ENCODE measurements around the gene CD244.

Gene CD244

DNA sequence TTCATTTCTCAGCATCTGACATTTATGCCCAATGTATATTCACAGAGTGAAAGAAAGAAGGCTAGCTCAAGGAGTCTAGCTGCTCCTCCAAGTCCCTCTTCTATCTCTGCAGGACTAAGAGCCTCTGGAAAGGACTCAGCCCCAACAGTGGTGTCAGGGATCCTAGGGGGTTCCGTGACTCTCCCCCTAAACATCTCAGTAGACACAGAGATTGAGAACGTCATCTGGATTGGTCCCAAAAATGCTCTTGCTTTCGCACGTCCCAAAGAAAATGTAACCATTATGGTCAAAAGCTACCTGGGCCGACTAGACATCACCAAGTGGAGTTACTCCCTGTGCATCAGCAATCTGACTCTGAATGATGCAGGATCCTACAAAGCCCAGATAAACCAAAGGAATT is 63.0 kb downstream of the CD244 start:
- no peak for TF ChIP-seq EP300 (IDR thresholded peaks at IDR 0.05; ENCODE audit: borderline replicate concordance)
- no peak for TF ChIP-seq RAD21 (IDR thresholded peaks at IDR 0.05; ENCODE audit: low read depth)

DNA sequence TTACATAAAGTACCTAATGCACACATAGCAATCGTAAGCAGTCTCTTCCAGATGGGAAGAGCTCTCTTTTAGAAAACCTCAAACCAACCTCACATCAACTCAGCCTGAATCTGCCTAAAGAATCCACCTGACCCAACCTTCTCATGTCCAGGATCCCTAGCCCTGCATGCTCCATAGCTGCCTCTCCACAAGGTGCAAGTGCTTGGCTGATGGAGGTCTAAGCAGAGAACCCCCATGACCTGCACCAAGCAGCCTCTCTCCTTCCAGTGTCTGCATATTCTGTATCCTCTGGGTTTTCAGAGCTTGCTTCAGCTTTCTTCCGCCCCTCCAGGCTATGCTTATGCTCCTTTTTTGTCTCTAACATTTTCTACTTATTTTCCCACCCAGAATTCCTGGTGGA is 64.2 kb downstream of the CD244 start:
- TF ChIP-seq EGR1 (IDR thresholded peaks at IDR 0.05) (no peak), EP300 (IDR thresholded peaks at IDR 0.05; ENCODE audit: borderline replicate concordance) (no peak), CEBPB (IDR thresholded peaks at IDR 0.05) (no peak), ZBTB7A (IDR thresholded peaks at IDR 0.05; ENCODE audit: low read depth) (no peak), FOXM1 (IDR thresholded peaks at IDR 0.05; ENCODE audit: borderline replicate concordance, low read depth) (no peak), TEAD4 (IDR thresholded peaks at IDR 0.05) (no peak), CREB1 (IDR thresholded peaks at IDR 0.05; ENCODE audit: low read depth) (no peak), RAD21 (IDR thresholded peaks at IDR 0.05; ENCODE audit: low read depth) (no peak), NFIC (IDR thresholded peaks at IDR 0.05) (no peak), TCF12 (IDR thresholded peaks at IDR 0.05; ENCODE audit: low read depth) (no peak), TAF1 (IDR thresholded peaks at IDR 0.05; ENCODE audit: low read depth) (no peak), YY1 (IDR thresholded peaks at IDR 0.05; ENCODE audit: low read depth) (no peak)
- TF ChIP-seq, protein P1, sequence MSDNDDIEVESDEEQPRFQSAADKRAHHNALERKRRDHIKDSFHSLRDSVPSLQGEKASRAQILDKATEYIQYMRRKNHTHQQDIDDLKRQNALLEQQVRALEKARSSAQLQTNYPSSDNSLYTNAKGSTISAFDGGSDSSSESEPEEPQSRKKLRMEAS (IDR thresholded peaks at IDR 0.05): no peak
- TF ChIP-seq, protein P2, sequence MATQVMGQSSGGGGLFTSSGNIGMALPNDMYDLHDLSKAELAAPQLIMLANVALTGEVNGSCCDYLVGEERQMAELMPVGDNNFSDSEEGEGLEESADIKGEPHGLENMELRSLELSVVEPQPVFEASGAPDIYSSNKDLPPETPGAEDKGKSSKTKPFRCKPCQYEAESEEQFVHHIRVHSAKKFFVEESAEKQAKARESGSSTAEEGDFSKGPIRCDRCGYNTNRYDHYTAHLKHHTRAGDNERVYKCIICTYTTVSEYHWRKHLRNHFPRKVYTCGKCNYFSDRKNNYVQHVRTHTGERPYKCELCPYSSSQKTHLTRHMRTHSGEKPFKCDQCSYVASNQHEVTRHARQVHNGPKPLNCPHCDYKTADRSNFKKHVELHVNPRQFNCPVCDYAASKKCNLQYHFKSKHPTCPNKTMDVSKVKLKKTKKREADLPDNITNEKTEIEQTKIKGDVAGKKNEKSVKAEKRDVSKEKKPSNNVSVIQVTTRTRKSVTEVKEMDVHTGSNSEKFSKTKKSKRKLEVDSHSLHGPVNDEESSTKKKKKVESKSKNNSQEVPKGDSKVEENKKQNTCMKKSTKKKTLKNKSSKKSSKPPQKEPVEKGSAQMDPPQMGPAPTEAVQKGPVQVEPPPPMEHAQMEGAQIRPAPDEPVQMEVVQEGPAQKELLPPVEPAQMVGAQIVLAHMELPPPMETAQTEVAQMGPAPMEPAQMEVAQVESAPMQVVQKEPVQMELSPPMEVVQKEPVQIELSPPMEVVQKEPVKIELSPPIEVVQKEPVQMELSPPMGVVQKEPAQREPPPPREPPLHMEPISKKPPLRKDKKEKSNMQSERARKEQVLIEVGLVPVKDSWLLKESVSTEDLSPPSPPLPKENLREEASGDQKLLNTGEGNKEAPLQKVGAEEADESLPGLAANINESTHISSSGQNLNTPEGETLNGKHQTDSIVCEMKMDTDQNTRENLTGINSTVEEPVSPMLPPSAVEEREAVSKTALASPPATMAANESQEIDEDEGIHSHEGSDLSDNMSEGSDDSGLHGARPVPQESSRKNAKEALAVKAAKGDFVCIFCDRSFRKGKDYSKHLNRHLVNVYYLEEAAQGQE (IDR thresholded peaks at IDR 0.05; ENCODE audit: low read depth): no peak
- TF ChIP-seq, protein P3, sequence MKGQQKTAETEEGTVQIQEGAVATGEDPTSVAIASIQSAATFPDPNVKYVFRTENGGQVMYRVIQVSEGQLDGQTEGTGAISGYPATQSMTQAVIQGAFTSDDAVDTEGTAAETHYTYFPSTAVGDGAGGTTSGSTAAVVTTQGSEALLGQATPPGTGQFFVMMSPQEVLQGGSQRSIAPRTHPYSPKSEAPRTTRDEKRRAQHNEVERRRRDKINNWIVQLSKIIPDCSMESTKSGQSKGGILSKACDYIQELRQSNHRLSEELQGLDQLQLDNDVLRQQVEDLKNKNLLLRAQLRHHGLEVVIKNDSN (IDR thresholded peaks at IDR 0.05): no peak

- TF ChIP-seq CEBPB (IDR thresholded peaks at IDR 0.05): no peak
Measured at GRCh38 chr1:160797861-160798273, 64.8 kb downstream of the CD244 start.

- TF ChIP-seq, protein P3 (IDR thresholded peaks at IDR 0.05): no peak
- no peak for TF ChIP-seq NFIC (IDR thresholded peaks at IDR 0.05)
- TF ChIP-seq, protein P2 (IDR thresholded peaks at IDR 0.05; ENCODE audit: low read depth): no peak
- TF ChIP-seq CEBPB (IDR thresholded peaks at IDR 0.05): no peak
- TF ChIP-seq, protein P1 (IDR thresholded peaks at IDR 0.05): no peak
- no peak for TF ChIP-seq YY1 (IDR thresholded peaks at IDR 0.05; ENCODE audit: low read depth)
- TF ChIP-seq ZBTB7A (IDR thresholded peaks at IDR 0.05; ENCODE audit: low read depth): no peak
Measured at GRCh38 chr1:160797271-160797709, 65.4 kb downstream of the CD244 start.

GRCh38 chr1:160795951-160796383 is 66.7 kb downstream of the CD244 start, which contains the start of gene LY9:
LY9 (plus strand) TSS chr1:160796174; CDS start chr1:160796188, 14 bp downstream.
- TF ChIP-seq EP300 (IDR thresholded peaks at IDR 0.05; ENCODE audit: borderline replicate concordance): no peak
- no peak for TF ChIP-seq YY1 (IDR thresholded peaks at IDR 0.05; ENCODE audit: low read depth)
- TF ChIP-seq, protein P1 (IDR thresholded peaks at IDR 0.05): no peak
- no peak for TF ChIP-seq CREB1 (IDR thresholded peaks at IDR 0.05; ENCODE audit: low read depth)
- TF ChIP-seq ZBTB7A (IDR thresholded peaks at IDR 0.05; ENCODE audit: low read depth): no peak
- TF ChIP-seq RAD21 (IDR thresholded peaks at IDR 0.05; ENCODE audit: low read depth): no peak

- TF ChIP-seq FOXM1 (IDR thresholded peaks at IDR 0.05; ENCODE audit: borderline replicate concordance, low read depth): no peak
Measured at GRCh38 chr1:160794376-160794775, 68.3 kb downstream of the CD244 start.
